Skeletal muscle satellite cell (primary cell): ENCODE measurements around the gene SMPD2. TPM values are rescaled to one million over a fixed set of nuclear protein-coding genes. Genes with fewer than 3 reads are reported as not detected.

Experiments used
- H3K27me3 ChIP-seq: 2 replicates; pipeline ENCODE4 v1.7.0; 2013; ENCODE audit warnings: low read length; ENCODE audit not compliant: control insufficient read depth, insufficient read depth
- H3K36me3 ChIP-seq: 2 replicates; pipeline ENCODE4 v1.7.0; 2013; ENCODE audit warnings: mild to moderate bottlenecking, control low read depth, low read length; ENCODE audit not compliant: insufficient read depth
- H3K4me1 ChIP-seq: 2 replicates; pipeline ENCODE4 v1.7.0; 2013; ENCODE audit warnings: low read length; ENCODE audit not compliant: control insufficient read depth, insufficient read depth
- H3K4me2 ChIP-seq: 2 replicates; pipeline ENCODE4 v1.7.0; 2013; ENCODE audit warnings: mild to moderate bottlenecking, low read length
- H3K4me3 ChIP-seq: 2 replicates; pipeline ENCODE4 v1.7.0; 2013; ENCODE audit warnings: low read length
- H3K9ac ChIP-seq: 2 replicates; pipeline ENCODE4 v1.7.0; 2013; ENCODE audit warnings: mild to moderate bottlenecking, low read depth, low read length, moderate library complexity
- H3K9me3 ChIP-seq: replicated peaks from 2 replicates; pipeline ENCODE4 v1.7.0; 2013; ENCODE audit warnings: mild to moderate bottlenecking, control low read depth, low read length
- total RNA-seq: library from RNA; depleted of rRNA; stranded (reverse); fragments of >200 nt; gene quantifications from 2 replicates; pipeline ENCODE4 v1.2.3, GENCODE V29; 2012; rRNA removed

Gene SMPD2, protein sequence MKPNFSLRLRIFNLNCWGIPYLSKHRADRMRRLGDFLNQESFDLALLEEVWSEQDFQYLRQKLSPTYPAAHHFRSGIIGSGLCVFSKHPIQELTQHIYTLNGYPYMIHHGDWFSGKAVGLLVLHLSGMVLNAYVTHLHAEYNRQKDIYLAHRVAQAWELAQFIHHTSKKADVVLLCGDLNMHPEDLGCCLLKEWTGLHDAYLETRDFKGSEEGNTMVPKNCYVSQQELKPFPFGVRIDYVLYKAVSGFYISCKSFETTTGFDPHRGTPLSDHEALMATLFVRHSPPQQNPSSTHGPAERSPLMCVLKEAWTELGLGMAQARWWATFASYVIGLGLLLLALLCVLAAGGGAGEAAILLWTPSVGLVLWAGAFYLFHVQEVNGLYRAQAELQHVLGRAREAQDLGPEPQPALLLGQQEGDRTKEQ
- 14.2 and 15.3 TPM in 2 replicates for total RNA-seq

DNA sequence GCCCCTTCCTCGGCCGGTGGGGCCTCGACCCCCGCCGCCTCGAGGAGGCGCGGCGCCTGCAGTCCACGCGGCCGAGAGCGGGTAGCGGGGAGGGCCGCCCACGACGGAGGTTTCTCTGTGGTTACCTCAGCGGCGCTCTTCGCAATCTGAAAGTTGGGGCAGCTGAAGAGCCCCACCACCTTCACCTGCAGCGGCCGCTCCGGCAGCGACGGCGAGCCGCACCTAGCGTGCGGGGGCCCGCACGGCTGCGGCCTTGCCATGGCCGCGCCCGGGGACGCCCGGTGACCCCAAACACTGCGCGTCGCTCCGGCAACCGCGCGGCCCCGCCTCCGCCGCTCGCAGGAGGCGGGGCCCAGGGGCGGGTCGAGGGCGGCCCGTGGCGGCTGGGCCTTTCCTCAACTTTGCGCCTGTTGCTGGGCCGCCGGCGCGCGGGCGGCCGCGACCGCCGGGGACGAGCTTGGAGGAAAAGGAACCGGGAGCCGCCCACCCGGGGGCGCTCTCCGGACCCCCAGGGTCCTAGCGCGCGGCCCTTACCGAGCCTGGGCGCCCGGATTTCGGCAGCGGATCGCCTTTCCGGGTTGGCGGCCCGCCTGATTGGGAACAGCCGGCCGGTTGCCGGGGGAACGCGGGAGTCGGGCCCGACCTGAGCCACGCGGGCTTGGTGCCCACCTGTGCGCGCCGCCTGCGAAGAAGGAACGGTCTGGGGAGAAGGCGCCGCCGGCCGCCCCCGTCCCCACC lies at the start of gene SMPD2, which contains the start of gene PPIL6:
Gene SMPD2, plus strand, starts transcription at position 394 of the 738 bp plus-strand sequence. CDS start 398 bp downstream, outside the sequence.
Gene PPIL6, minus strand, starts transcription at position 298 of the 738 bp plus-strand sequence. Its CDS starts 38 bp downstream, at position 260.
- H3K4me3 ChIP-seq: peak within 1 kb of the TSS; percentile 87
- H3K4me2 ChIP-seq: peak within 1 kb of the TSS; percentile 97
- peaks cover 16% of the 10 kb centered on the region for H3K4me1 ChIP-seq
- no peaks in the 10 kb centered on the region for H3K9me3 ChIP-seq
- H3K27me3 ChIP-seq: no peaks in the 10 kb centered on the region
- peaks cover 32% of the 10 kb centered on the region for H3K36me3 ChIP-seq
- peak within 1 kb of the TSS; percentile 86 for H3K9ac ChIP-seq

DNA sequence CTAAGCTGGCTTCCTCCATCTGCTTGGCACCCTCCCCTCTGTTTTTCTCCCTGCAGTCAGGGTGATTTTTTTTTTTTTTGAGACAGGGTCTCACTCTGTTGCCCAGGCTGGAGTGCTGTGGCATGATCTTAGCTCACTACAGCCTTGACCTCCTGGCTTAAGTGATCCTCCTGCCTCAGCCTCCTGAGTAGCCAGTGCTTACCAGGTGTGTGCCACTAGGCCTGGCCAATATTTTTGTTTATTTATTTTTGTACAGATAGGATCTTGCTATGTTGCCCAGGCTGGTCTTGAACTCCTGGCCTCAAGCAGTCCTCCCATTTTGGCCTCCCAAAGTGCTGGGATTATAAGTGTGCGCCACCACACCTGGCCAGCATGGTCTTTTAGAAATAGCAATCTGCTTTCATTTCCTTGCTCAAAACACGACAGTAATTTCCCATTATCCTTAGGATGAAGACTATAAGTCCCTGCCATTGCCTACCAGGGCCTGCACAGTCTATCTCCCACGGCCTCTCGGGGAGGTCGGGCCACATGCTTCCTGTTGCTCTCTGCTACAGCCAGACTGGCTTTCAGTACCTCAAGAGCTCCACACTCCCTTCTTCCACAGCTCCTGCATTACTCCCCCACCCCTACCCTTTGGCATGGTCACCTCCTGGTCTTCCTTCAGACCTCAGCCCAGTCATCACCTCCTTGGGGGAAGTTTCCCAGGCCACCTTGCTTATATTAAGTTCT lies 47.2 kb upstream of the SMPD2 start:
- no peak overlapping the region for H3K9ac ChIP-seq
- H3K4me3 ChIP-seq: no peak overlapping the region
- H3K4me1 ChIP-seq: peaks cover 11% of the 10 kb centered on the region
- no peak overlapping the region for H3K4me2 ChIP-seq
- H3K9me3 ChIP-seq: no peaks in the 10 kb centered on the region
- H3K36me3 ChIP-seq: no peaks in the 10 kb centered on the region
- H3K27me3 ChIP-seq: no peaks in the 10 kb centered on the region

DNA sequence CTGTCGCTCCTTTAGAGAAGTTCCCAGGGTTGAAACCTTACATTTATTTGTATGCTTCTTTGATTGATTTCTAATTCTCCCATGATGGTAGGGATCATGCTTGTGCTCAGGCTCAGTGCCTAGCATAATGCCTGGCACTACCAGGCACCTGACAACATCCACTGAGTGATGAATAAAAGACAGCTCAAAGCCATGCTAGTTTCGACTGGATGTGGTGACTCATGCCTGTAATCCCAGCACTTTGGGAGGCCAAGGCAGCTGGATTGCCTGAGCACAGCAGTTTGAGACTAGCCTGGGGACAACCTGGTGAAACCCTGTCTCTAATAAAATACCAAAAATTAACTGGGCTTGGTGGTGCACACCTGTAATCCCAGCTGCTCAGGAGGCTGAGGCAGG lies 46.6 kb upstream of the SMPD2 start:
- Histone ChIP-seq H3K4me3 (no peak overlapping the region), H3K9ac (no peak overlapping the region), H3K9me3 (no peaks in the 10 kb centered on the region), H3K27me3 (no peaks in the 10 kb centered on the region), H3K4me1 (peaks cover 11% of the 10 kb centered on the region), H3K4me2 (no peak overlapping the region), H3K36me3 (no peaks in the 10 kb centered on the region)

DNA sequence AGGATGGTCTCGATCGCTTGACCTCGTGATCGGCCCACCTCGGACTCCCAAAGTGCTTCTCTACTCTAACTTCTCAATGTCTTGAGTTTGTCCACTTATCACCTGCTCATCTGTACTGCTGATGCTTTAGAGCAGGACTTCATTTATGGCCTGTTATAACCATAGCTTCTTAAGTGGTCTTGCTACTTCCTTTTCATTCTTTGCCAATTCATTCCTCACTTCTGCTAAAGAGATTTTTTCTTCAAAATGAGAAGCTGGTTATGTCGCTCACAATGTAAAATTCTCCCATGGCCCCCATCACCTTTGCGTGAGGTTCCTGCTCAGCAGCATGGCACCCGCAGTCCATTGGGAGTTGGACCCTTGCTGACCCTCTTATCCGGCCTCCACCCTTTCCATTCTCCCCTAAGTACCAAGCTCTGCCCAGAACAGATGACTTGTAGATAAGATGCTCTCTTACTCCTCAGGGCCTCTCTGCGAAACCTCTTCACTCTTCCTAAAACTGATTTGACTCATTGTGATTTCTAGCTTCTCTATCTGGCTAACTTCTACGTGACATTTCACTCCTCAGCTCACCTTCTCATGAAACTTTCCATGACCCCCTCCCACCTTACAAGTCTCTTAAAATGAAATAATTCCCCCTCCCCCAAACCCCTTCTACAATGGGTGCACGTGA lies 44.3 kb upstream of the SMPD2 start:
- no peaks in the 10 kb centered on the region for H3K4me1 ChIP-seq
- H3K36me3 ChIP-seq: no peaks in the 10 kb centered on the region

DNA sequence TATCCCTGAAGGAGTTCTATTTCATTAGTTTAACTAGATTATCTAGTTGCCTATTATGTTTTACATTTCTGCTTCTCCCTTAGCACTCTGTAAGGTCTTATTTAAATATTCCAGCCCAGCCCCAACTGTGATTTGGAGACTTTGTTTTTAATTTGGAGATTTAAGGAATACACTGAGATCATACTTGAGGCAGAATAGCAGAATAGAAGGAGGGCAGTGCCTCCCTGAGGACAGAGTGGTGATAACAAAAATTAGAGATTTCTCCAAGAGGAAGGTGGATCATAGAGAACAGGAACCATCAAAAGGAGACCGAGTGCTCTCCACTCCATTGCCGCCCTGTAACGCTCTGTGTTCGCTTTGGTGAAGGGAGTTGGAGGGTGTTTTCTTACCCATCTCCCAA lies 43.5 kb upstream of the SMPD2 start:
- no peak overlapping the region for H3K4me2 ChIP-seq
- no peaks in the 10 kb centered on the region for H3K36me3 ChIP-seq
- no peaks in the 10 kb centered on the region for H3K4me1 ChIP-seq
- H3K9ac ChIP-seq: no peak overlapping the region
- no peaks in the 10 kb centered on the region for H3K27me3 ChIP-seq
- H3K9me3 ChIP-seq: no peaks in the 10 kb centered on the region
- H3K4me3 ChIP-seq: no peak overlapping the region

More for the DNA sequence above, 44.3 kb upstream of the SMPD2 start:
- no peaks in the 10 kb centered on the region for H3K27me3 ChIP-seq
- H3K4me2 ChIP-seq: no peak overlapping the region
- no peaks in the 10 kb centered on the region for H3K9me3 ChIP-seq
- no peak overlapping the region for H3K4me3 ChIP-seq
- H3K9ac ChIP-seq: no peak overlapping the region

DNA sequence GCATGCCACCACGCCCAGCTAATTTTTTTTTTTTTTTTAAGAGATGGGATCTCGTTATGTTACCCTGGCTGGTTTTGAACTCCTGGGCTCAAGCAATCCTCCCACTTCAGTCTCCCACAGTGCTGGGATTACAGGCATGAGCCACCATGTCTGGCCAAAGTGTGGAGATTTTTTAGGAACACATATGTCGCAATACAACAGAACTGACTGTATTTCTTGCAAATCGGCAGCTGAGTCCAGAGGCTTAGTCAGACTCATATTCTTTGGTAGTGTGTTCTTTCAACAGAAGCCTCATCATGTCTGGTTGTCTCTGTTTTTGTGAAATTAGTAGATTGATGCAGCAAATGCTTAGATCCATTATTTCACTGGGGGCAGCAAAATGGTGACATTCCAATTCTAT lies 34.3 kb upstream of the SMPD2 start:
- no peak overlapping the region for H3K9ac ChIP-seq
- no peak overlapping the region for H3K4me3 ChIP-seq
- no peaks in the 10 kb centered on the region for H3K36me3 ChIP-seq
- H3K27me3 ChIP-seq: peaks cover 3% of the 10 kb centered on the region
- no peak overlapping the region for H3K4me2 ChIP-seq
- no peaks in the 10 kb centered on the region for H3K4me1 ChIP-seq
- no peaks in the 10 kb centered on the region for H3K9me3 ChIP-seq

DNA sequence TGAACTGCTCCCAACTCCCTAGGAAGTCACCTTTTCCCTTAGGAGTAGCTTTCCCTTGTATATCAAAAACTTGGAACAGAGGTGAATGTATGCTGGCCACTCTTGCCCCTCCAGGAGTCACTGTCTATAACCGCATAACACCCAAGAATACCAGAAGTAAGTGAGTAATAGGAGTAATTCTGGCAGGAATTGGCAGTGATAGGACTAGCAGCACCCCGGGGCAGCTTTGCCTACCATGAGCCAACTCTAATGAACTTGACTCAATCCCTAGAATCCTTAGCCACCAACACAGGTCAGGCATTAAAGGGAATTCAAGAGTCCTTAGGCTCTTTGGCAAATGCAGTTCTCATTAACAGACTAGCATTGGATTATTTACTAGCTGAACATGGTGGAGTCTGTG lies 29.5 kb upstream of the SMPD2 start:
- no peak overlapping the region for H3K4me2 ChIP-seq
- H3K36me3 ChIP-seq: no peaks in the 10 kb centered on the region
- H3K4me1 ChIP-seq: no peaks in the 10 kb centered on the region
- no peak overlapping the region for H3K9ac ChIP-seq
- peaks cover 7% of the 10 kb centered on the region for H3K27me3 ChIP-seq
- no peak overlapping the region for H3K4me3 ChIP-seq
- H3K9me3 ChIP-seq: no peaks in the 10 kb centered on the region

DNA sequence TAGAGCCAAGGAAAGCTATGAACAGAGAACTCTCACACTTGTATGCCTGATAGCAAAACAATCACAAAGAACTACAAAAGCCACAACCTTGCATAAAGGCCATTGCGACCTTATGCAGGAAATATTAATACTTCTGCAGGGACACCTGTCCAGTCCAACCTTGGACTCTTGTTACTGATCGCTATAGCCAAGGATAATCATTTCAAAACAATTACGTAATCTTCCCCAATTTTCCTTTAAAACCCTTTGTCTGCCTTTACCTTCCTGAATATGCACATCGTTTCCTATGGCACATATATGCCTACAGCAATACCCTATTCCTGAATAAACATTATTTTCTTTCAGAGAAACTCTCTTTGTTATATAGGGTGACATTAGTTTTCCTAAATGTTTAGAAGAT lies 22.9 kb upstream of the SMPD2 start:
- Histone ChIP-seq H3K27me3 (no peaks in the 10 kb centered on the region), H3K36me3 (no peaks in the 10 kb centered on the region), H3K4me3 (no peak overlapping the region), H3K4me2 (no peak overlapping the region), H3K9ac (no peak overlapping the region), H3K9me3 (no peaks in the 10 kb centered on the region), H3K4me1 (no peaks in the 10 kb centered on the region)

DNA sequence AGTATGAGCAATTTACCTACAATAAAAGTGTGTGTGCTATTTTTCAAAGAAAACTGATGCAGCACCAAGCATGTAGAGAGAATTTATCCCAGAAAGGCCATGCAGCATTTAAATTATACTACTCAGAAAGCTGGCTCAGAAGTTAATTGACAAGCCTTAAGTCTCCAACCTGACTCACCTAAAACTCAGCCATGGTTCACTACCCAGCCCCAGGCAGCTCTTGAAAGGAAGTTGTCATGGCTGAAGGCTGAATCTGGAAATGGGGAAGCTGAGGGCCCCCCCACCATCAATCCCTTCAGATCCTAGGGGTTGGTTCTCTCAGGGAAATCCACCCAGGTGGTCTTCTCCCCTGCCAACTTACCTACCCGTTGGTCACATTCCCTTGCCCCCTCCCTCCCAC lies 19.8 kb upstream of the SMPD2 start:
- H3K4me3 ChIP-seq: no peak overlapping the region
- no peaks in the 10 kb centered on the region for H3K27me3 ChIP-seq
- no peak overlapping the region for H3K9ac ChIP-seq
- no peak overlapping the region for H3K4me2 ChIP-seq
- H3K36me3 ChIP-seq: no peaks in the 10 kb centered on the region
- no peaks in the 10 kb centered on the region for H3K9me3 ChIP-seq
- peaks cover 4% of the 10 kb centered on the region for H3K4me1 ChIP-seq

DNA sequence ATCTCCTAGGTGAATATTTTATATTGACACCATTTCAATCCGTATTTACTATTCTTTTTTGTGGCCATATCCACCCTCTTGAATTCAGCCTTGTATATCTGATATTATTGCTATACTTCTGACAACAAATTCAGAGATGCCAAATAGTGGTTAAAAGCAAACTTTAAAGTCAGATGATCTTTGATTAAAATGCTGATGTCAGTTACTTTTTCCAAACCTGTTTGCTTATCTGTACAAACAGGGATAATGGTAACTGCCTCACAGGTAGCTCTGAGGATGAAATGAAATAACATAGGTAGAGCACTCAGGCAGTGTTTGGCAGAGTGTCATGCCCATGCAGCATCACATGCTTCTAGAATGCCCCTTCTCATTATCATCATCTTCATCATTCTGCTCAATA lies 19.3 kb upstream of the SMPD2 start:
- Histone ChIP-seq H3K4me2 (no peak overlapping the region), H3K36me3 (no peaks in the 10 kb centered on the region), H3K4me3 (no peak overlapping the region), H3K9me3 (no peaks in the 10 kb centered on the region), H3K9ac (no peak overlapping the region), H3K27me3 (no peaks in the 10 kb centered on the region), H3K4me1 (peaks cover 4% of the 10 kb centered on the region)

DNA sequence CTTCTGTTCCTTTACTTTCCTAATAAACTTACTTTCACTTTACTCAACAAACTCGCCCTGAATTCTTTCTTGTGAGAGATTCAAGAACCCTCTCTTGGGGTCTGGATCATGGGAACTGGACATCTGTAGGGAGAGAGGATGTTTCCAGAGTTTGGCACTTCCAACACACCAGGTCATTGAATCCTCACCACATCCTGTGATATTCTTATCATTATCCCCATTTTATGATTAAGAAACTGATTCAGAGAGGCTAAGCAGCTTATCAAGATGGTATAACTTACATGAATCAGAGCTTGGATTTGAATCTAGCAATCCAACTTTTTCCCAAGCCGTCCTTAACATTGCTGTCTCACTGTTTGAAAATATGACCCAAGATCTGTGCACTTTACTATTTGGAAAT lies 15.6 kb upstream of the SMPD2 start:
- no peaks in the 10 kb centered on the region for H3K36me3 ChIP-seq
- H3K4me1 ChIP-seq: peaks cover 8% of the 10 kb centered on the region
- no peak overlapping the region for H3K9ac ChIP-seq
- H3K4me2 ChIP-seq: no peak overlapping the region
- no peaks in the 10 kb centered on the region for H3K27me3 ChIP-seq
- no peak overlapping the region for H3K4me3 ChIP-seq
- H3K9me3 ChIP-seq: no peaks in the 10 kb centered on the region
